Measurements from ENCODE around the gene EBF4.

Gene EBF4

GRCh38 chr20:2700913-2701620, 8.5 kb downstream of the EBF4 start:
- DNase-seq = no peak

- no peak for DNase-seq
Measured at GRCh38 chr20:2701671-2702081, 9.1 kb downstream of the EBF4 start.

GRCh38 chr20:2703716-2704475, 11.3 kb downstream of the EBF4 start:
- no peak for DNase-seq

GRCh38 chr20:2705931-2706645, 13.5 kb downstream of the EBF4 start:
- DNase-seq = no peak

- no peak for DNase-seq
Measured at GRCh38 chr20:2706688-2707352, 14.2 kb downstream of the EBF4 start.

GRCh38 chr20:2707353-2708072, 14.9 kb downstream of the EBF4 start:
- no peak for DNase-seq

GRCh38 chr20:2708073-2708415, 15.5 kb downstream of the EBF4 start:
- no peak for DNase-seq

GRCh38 chr20:2708665-2709064, 16.1 kb downstream of the EBF4 start:
- no peak for DNase-seq

GRCh38 chr20:2709205-2709981, 16.8 kb downstream of the EBF4 start:
- DNase-seq = no peak

- DNase-seq = peak in 1 of 2 donors; percentile 21
Measured at GRCh38 chr20:2713285-2713684, 20.7 kb downstream of the EBF4 start.

- peak; percentile 35 to 39 for DNase-seq
Measured at GRCh38 chr20:2729251-2729713, 36.7 kb downstream of the EBF4 start.

- no peak for DNase-seq
Measured at GRCh38 chr20:2729791-2730190, 37.2 kb downstream of the EBF4 start.

- DNase-seq = no peak
Measured at GRCh38 chr20:2734899-2735298, 42.3 kb downstream of the EBF4 start.

GRCh38 chr20:2736441-2736840, 43.9 kb downstream of the EBF4 start:
- DNase-seq = no peak

- DNase-seq = no peak
Measured at GRCh38 chr20:2738331-2739041, 45.9 kb downstream of the EBF4 start.

GRCh38 chr20:2739042-2739398, 46.4 kb downstream of the EBF4 start:
- DNase-seq = no peak

- no peak for DNase-seq
Measured at GRCh38 chr20:2740702-2741101, 48.1 kb downstream of the EBF4 start.

GRCh38 chr20:2741463-2741862, 48.9 kb downstream of the EBF4 start:
- DNase-seq = peak; percentile 41 to 47

GRCh38 chr20:2741881-2742280, 49.3 kb downstream of the EBF4 start:
- DNase-seq = no peak

GRCh38 chr20:2742431-2742830, 49.9 kb downstream of the EBF4 start:
- DNase-seq = no peak

- DNase-seq = peak; percentile 77 to 81
Measured at GRCh38 chr20:2742934-2743559, 50.5 kb downstream of the EBF4 start.

Data from activated CD4-positive, alpha-beta T cell treated with anti-CD3 and anti-CD28 coated beads for 4 hours (primary cell).